ENCODE data around the gene PCGF3.
"Not testable (repeated sequence)": the region's sequence is repeated elsewhere in the genome, so short reads cannot be mapped to it uniquely, and the experiment has no call there.

PCGF3 gene

GRCh38 chr4:772118-772517 lies 66.5 kb downstream of the PCGF3 start:
- no peak for DNase-seq (ENCODE audit: low read depth)
- TF ChIP-seq, protein P1, sequence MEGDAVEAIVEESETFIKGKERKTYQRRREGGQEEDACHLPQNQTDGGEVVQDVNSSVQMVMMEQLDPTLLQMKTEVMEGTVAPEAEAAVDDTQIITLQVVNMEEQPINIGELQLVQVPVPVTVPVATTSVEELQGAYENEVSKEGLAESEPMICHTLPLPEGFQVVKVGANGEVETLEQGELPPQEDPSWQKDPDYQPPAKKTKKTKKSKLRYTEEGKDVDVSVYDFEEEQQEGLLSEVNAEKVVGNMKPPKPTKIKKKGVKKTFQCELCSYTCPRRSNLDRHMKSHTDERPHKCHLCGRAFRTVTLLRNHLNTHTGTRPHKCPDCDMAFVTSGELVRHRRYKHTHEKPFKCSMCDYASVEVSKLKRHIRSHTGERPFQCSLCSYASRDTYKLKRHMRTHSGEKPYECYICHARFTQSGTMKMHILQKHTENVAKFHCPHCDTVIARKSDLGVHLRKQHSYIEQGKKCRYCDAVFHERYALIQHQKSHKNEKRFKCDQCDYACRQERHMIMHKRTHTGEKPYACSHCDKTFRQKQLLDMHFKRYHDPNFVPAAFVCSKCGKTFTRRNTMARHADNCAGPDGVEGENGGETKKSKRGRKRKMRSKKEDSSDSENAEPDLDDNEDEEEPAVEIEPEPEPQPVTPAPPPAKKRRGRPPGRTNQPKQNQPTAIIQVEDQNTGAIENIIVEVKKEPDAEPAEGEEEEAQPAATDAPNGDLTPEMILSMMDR (IDR thresholded peaks at IDR 0.05; ENCODE audit: low read depth, low read length, missing control alignments) = no peak
- no peak overlapping the region for H3K4me3 ChIP-seq (ENCODE audit: low read depth, low read length)
- in situ Hi-C loops (cut with HindIII; ENCODE audit: low sequenced_read_pairs) = no loop called here

GRCh38 chr4:772776-773175 lies 67.1 kb downstream of the PCGF3 start:
- in situ Hi-C loops (cut with HindIII; ENCODE audit: low sequenced_read_pairs) = no loop called here
- no peak overlapping the region for H3K4me3 ChIP-seq (ENCODE audit: low read depth, low read length)
- DNase-seq (ENCODE audit: low read depth) = no peak
- TF ChIP-seq, protein P1 (IDR thresholded peaks at IDR 0.05; ENCODE audit: low read depth, low read length, missing control alignments) = no peak

GRCh38 chr4:773214-773613 lies 67.6 kb downstream of the PCGF3 start:
- TF ChIP-seq, protein P1 (IDR thresholded peaks at IDR 0.05; ENCODE audit: low read depth, low read length, missing control alignments) = no peak
- no peak for DNase-seq (ENCODE audit: low read depth)
- in situ Hi-C loops (cut with HindIII; ENCODE audit: low sequenced_read_pairs) = no loop called here
- H3K4me3 ChIP-seq (ENCODE audit: low read depth, low read length) = no peak overlapping the region

DNA sequence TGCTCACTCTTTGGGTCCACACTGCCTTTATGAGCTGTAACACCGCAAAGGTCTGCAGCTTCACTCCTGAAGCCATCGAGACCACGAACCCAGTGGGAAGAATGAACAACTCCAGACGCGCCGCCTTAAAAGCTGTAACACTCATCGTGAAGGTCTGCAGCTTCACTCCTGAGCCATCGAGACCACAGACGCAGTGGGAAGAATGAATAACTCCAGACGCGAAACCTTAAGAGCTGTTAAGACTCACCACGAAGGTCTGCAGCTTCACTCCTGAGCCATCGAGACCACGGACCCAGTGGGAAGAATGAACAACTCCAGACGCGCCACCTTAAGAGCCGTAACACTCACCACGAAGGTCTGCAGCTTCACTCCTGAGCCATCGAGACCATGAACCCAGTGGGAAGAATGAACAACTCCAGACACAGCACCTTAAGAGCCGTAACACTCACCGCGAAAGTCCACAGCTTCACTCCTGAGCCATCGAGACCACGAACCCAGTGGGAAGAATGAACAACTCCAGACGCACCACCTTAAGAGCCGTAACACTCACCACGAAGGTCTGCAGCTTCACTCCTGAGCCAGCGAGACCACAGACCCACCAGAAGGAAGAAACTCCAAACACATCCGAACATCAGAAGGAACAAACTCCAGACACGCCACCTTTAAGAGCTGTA lies 68.9 kb downstream of the PCGF3 start:
- DNase-seq (ENCODE audit: low read depth); H3K4me3 ChIP-seq (ENCODE audit: low read depth, low read length); in situ Hi-C loops (cut with HindIII; ENCODE audit: low sequenced_read_pairs): not testable (repeated sequence)

GRCh38 chr4:775485-775884 lies 69.9 kb downstream of the PCGF3 start:
- DNase-seq (ENCODE audit: low read depth); H3K4me3 ChIP-seq (ENCODE audit: low read depth, low read length); in situ Hi-C loops (cut with HindIII; ENCODE audit: low sequenced_read_pairs): not testable (repeated sequence)

DNA sequence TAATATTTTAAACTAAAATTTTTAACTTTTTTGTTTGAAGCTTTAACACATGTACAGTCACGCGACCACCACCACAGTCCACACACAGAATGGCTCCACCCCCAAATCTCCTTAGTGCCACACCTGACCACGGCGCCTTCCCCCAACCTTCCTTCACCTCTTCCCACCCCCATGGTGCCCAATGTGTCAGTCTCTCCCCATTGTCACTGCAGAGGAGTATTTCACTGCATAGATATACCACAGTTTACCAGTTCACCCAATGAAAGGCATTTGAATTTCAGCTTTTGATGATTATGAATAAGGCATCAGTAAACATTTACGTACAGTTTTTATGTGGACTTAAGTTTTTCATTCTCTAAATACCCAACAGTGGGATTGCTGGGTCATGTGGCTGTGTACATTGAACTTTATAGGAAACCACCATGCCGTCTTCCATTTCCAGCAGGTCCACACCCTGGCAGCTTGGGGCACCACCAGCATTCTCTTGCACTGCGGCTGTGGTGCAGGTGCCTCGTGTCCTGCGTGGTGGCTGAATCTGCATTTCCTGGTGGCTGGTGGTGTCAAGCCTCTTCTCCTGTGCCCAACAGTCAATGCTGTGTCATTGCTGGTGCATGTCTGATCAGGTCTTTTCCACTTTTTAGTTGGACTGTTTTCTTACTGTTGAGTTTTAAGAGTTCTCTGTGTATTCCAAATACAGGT lies 71.3 kb downstream of the PCGF3 start:
- in situ Hi-C loops (cut with HindIII; ENCODE audit: low sequenced_read_pairs) = no loop called here
- no peak for DNase-seq (ENCODE audit: low read depth)
- TF ChIP-seq, protein P1 (IDR thresholded peaks at IDR 0.05; ENCODE audit: low read depth, low read length, missing control alignments) = no peak
- H3K4me3 ChIP-seq (ENCODE audit: low read depth, low read length) = no peak overlapping the region

GRCh38 chr4:777520-778262 lies 72.1 kb downstream of the PCGF3 start:
- in situ Hi-C loops (cut with HindIII; ENCODE audit: low sequenced_read_pairs) = no loop called here
- H3K4me3 ChIP-seq (ENCODE audit: low read depth, low read length) = no peak overlapping the region
- DNase-seq (ENCODE audit: low read depth) = no peak
- TF ChIP-seq, protein P1 (IDR thresholded peaks at IDR 0.05; ENCODE audit: low read depth, low read length, missing control alignments) = no peak

All from astrocyte of the cerebellum (primary cell).